ENCODE results near the gene ARHGAP21. TPM values are rescaled to one million over a fixed set of nuclear protein-coding genes. Genes with fewer than 3 reads are reported as not detected.

ARHGAP21 gene
- total RNA-seq, 1 experiment from 2014 or later: 11.6 TPM

DNA sequence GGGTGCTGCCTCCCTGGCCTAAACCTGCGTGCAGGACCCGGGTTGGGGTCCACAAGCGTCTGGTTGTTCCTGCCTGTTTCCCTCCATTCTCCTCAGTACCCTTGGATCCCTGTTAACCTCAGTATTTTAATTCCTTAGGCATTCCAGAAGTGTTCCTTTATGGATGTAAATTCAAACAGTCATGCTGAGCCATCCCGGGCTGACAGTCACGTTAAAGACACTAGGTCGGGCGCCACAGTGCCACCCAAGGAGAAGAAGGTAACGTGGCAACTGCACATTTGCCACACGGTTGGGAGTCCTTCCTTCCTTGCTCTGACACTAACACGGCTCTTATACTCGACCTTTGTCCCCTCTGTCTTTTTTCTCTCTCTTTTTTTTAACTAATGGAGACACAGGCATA lies 187.1 kb downstream of the ARHGAP21 start:
- H3K79me2 ChIP-seq (ENCODE audit: low read length): no peaks in the 10 kb centered on the region
- H3K9ac ChIP-seq (ENCODE audit: low read length): no peak overlapping the region
- H3K4me1 ChIP-seq (ENCODE audit: low read length): no peaks in the 10 kb centered on the region
- peaks cover 8% of the 10 kb centered on the region; the same call in 1 of the 2 replicates for H3K9me3 ChIP-seq (ENCODE audit: low read length)
- no peak overlapping the region for H3K4me2 ChIP-seq (ENCODE audit: low read depth, low read length, poor library complexity, severe bottlenecking)
- H3K27ac ChIP-seq (ENCODE audit: low read length): no peak overlapping the region
- no peak overlapping the region for H2AFZ ChIP-seq (ENCODE audit: low read length)
- H3K27me3 ChIP-seq (ENCODE audit: low read length): no peaks in the 10 kb centered on the region
- no peaks in the 10 kb centered on the region for H4K20me1 ChIP-seq (ENCODE audit: insufficient read depth, low read depth, low read length)
- H3K4me3 ChIP-seq (ENCODE audit: low read length): no peak overlapping the region
- no peaks in the 10 kb centered on the region for H3K9me2 ChIP-seq (replicated peaks; ENCODE audit: insufficient read depth, low read length)
- H3K36me3 ChIP-seq (ENCODE audit: insufficient read depth, low read length): no peaks in the 10 kb centered on the region
- no peak for DNase-seq

GRCh38 chr10:24533981-24534380 lies 189.7 kb downstream of the ARHGAP21 start:
- Histone ChIP-seq H2AFZ (ENCODE audit: low read length) (no peak overlapping the region), H3K27me3 (ENCODE audit: low read length) (no peaks in the 10 kb centered on the region), H4K20me1 (ENCODE audit: insufficient read depth, low read depth, low read length) (no peaks in the 10 kb centered on the region), H3K9me2 (replicated peaks; ENCODE audit: insufficient read depth, low read length) (no peaks in the 10 kb centered on the region), H3K9me3 (ENCODE audit: low read length) (peaks cover 5% of the 10 kb centered on the region; the same call in 1 of the 2 replicates), H3K4me3 (ENCODE audit: low read length) (no peak overlapping the region), H3K36me3 (ENCODE audit: insufficient read depth, low read length) (no peaks in the 10 kb centered on the region), H3K27ac (ENCODE audit: low read length) (no peak overlapping the region), H3K9ac (ENCODE audit: low read length) (no peak overlapping the region), H3K79me2 (ENCODE audit: low read length) (no peaks in the 10 kb centered on the region), H3K4me1 (ENCODE audit: low read length) (no peaks in the 10 kb centered on the region), H3K4me2 (ENCODE audit: low read depth, low read length, poor library complexity, severe bottlenecking) (no peak overlapping the region)
- DNase-seq: no peak

Small RNA genes within 50 kb of the gene (small RNA-seq; reads per million reads assigned to genes)
- gene RNA5SP305: not detected

Other genes with a start within 250 kb of the ARHGAP21 start
- not detected in 2 replicates for gene PRTFDC1, start 228.7 kb upstream of the ARHGAP21 start, total RNA-seq (2014; rRNA removed; shearing (Covaris generic); ENCODE audit: low replicate concordance)

Measured in Karpas-422 (cell line).